HG03064 (cell line): Measurements from ENCODE around the gene NUB1.
"Not testable (repeated sequence)": the region's sequence is repeated elsewhere in the genome, so short reads cannot be mapped to it uniquely, and the experiment has no call there.

ENCODE experiments used
- ATAC-seq: cut with Tn5 transposase; IDR thresholded peaks from one replicate; pipeline ENCODE4 v1.9.1; 2021; ENCODE audit warnings: low read depth; ENCODE audit not compliant: unreplicated experiment

NUB1 gene

GRCh38 chr7:151341357-151342101 is at the start of gene NUB1:
NUB1 (plus strand) TSS chr7:151341812; CDS start chr7:151345350, 3,538 bp downstream.
- ATAC-seq: peak; percentile 44

- ATAC-seq: no peak
Measured at GRCh38 chr7:151292850-151293249, 48.8 kb upstream of the NUB1 start.

- ATAC-seq: no peak
Measured at GRCh38 chr7:151296202-151296992, 45.2 kb upstream of the NUB1 start.

GRCh38 chr7:151298765-151299164 is 42.8 kb upstream of the NUB1 start:
- ATAC-seq: no peak

- no peak for ATAC-seq
Measured at GRCh38 chr7:151299530-151299929, 42.1 kb upstream of the NUB1 start.

- ATAC-seq: no peak
Measured at GRCh38 chr7:151299940-151300645, 41.5 kb upstream of the NUB1 start.

GRCh38 chr7:151301471-151302462 is 39.8 kb upstream of the NUB1 start:
- ATAC-seq: no peak

GRCh38 chr7:151304251-151304650 is 37.4 kb upstream of the NUB1 start:
- ATAC-seq: not testable (repeated sequence)

- no peak for ATAC-seq
Measured at GRCh38 chr7:151304856-151305255, 36.8 kb upstream of the NUB1 start.

GRCh38 chr7:151306374-151306773 is 35.2 kb upstream of the NUB1 start:
- ATAC-seq: no peak

- ATAC-seq: no peak
Measured at GRCh38 chr7:151306860-151307259, 34.8 kb upstream of the NUB1 start.

GRCh38 chr7:151307536-151307935 is 34.1 kb upstream of the NUB1 start:
- no peak for ATAC-seq

GRCh38 chr7:151308256-151308655 is 33.4 kb upstream of the NUB1 start:
- no peak for ATAC-seq

GRCh38 chr7:151308791-151309190 is 32.8 kb upstream of the NUB1 start:
- ATAC-seq: no peak

GRCh38 chr7:151309311-151309710 is 32.3 kb upstream of the NUB1 start:
- ATAC-seq: no peak

- ATAC-seq: no peak
Measured at GRCh38 chr7:151310578-151310977, 31.0 kb upstream of the NUB1 start.

GRCh38 chr7:151311294-151311864 is 30.2 kb upstream of the NUB1 start:
- ATAC-seq: no peak

- ATAC-seq: no peak
Measured at GRCh38 chr7:151312356-151312755, 29.3 kb upstream of the NUB1 start.
